Adrenal gland (tissue), 5 donors: ENCODE results near the gene NFE2L2.

Experiments used
- POLR2A ChIP-seq, 2 donors: fragments of 450-650 bp; IDR thresholded peaks; one replicate each; pipeline ENCODE4 v1.6.1; 2017; ENCODE audit warnings: antibody characterized with exemption in 2 of 2, mild to moderate bottlenecking in 2 of 2, moderate library complexity in 1 of 2
- TF ChIP-seq, protein P1 (sequence below), 6 experiments: fragments of 450-650 bp in 4 of 6; fragments of 200-600 bp in 2 of 6; sonication (generic) in 1 of 6; IDR thresholded peaks; 1 replicate in 5 of 6; 2 replicates in 1 of 6; pipeline versions ENCODE4 v1.5.1 to v1.8.0; 2016 to 2021; ENCODE audit warnings: antibody characterized with exemption in 6 of 6, mild to moderate bottlenecking in 2 of 6, moderate library complexity in 1 of 6
- donor health status: DM: no; HTN: no; CAD: no.

- no peak for TF ChIP-seq POLR2A (IDR thresholded peaks at IDR 0.05)
- TF ChIP-seq, protein P1, sequence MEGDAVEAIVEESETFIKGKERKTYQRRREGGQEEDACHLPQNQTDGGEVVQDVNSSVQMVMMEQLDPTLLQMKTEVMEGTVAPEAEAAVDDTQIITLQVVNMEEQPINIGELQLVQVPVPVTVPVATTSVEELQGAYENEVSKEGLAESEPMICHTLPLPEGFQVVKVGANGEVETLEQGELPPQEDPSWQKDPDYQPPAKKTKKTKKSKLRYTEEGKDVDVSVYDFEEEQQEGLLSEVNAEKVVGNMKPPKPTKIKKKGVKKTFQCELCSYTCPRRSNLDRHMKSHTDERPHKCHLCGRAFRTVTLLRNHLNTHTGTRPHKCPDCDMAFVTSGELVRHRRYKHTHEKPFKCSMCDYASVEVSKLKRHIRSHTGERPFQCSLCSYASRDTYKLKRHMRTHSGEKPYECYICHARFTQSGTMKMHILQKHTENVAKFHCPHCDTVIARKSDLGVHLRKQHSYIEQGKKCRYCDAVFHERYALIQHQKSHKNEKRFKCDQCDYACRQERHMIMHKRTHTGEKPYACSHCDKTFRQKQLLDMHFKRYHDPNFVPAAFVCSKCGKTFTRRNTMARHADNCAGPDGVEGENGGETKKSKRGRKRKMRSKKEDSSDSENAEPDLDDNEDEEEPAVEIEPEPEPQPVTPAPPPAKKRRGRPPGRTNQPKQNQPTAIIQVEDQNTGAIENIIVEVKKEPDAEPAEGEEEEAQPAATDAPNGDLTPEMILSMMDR (IDR thresholded peaks at IDR 0.05): no peak
These were observed 10.8 kb downstream of the NFE2L2 start for GRCh38 chr2:177253704-177254103.
